Sigmoid colon (tissue), 3 donors: ENCODE data around the gene GPC5.

Source experiments
- CTCF ChIP-seq, 4 experiments: fragments of 450-650 bp in 3 of 4; fragments of 200-600 bp in 1 of 4; IDR thresholded peaks; one replicate each; pipeline ENCODE4 v1.5.1; 2016 to 2019; ENCODE audit warnings: antibody characterized with exemption in 4 of 4, mild to moderate bottlenecking in 3 of 4, moderate library complexity in 2 of 4
- POLR2A ChIP-seq, 2 donors: fragments of 450-650 bp; IDR thresholded peaks; one replicate each; pipeline ENCODE4 v1.6.1; 2016; ENCODE audit warnings: antibody characterized with exemption in 2 of 2, mild to moderate bottlenecking in 2 of 2, moderate library complexity in 2 of 2

GRCh38 chr13:91358387-91358782, 40.0 kb upstream of the GPC5 start:
- TF ChIP-seq CTCF (IDR thresholded peaks at IDR 0.05) (no peak), POLR2A (IDR thresholded peaks at IDR 0.05) (no peak)
